Osteocyte (in vitro differentiated cells): ENCODE measurements around the gene RAB40A. TPM values are rescaled to one million over a fixed set of nuclear protein-coding genes. Genes with fewer than 3 reads are reported as not detected.

ENCODE experiments used
- DNase-seq: peaks from one replicate; pipeline ENCODE4 v3.0.0; 2021; ENCODE audit warnings: mixed read lengths; ENCODE audit not compliant: unreplicated experiment; ENCODE audit errors: extremely low spot score
- H3K27ac Mint-ChIP-seq: one replicate; pipeline ENCODE4 v1.8.0; 2021; ENCODE audit warnings: mild to moderate bottlenecking, mixed read lengths; ENCODE audit not compliant: unreplicated experiment
- H3K27me3 Mint-ChIP-seq: one replicate; pipeline ENCODE4 v1.8.0; 2021; ENCODE audit warnings: mixed read lengths; ENCODE audit not compliant: unreplicated experiment
- H3K36me3 Mint-ChIP-seq: one replicate; pipeline ENCODE4 v1.8.0; 2021; ENCODE audit warnings: mixed read lengths; ENCODE audit not compliant: unreplicated experiment
- H3K4me1 Mint-ChIP-seq: one replicate; pipeline ENCODE4 v1.8.0; 2021; ENCODE audit warnings: mixed read lengths; ENCODE audit not compliant: unreplicated experiment
- H3K4me3 Mint-ChIP-seq: one replicate; pipeline ENCODE4 v1.8.0; 2021; ENCODE audit warnings: mild to moderate bottlenecking, moderate library complexity, mixed read lengths; ENCODE audit not compliant: unreplicated experiment
- H3K9me3 Mint-ChIP-seq: one replicate; pipeline ENCODE4 v1.8.0; 2021; ENCODE audit warnings: mixed read lengths; ENCODE audit not compliant: unreplicated experiment
- CTCF ChIP-seq: fragments of 200-600 bp; sonication (generic); IDR thresholded peaks from 2 replicates; pipeline ENCODE4 v1.5.0; 2021; ENCODE audit warnings: antibody characterized with exemption, mild to moderate bottlenecking, moderate library complexity
- long read RNA-seq: library from polyadenylated mRNA; unstranded; transcript quantifications from one replicate; pipeline ENCODE4 v2.0.0, GENCODE V29; 2021
- total RNA-seq: library from RNA; stranded (reverse); gene quantifications from 2 replicates; pipeline ENCODE4 v1.2.1, GENCODE V29; 2021

The RAB40A gene
- 0.24 and 0.68 TPM in 2 replicates for total RNA-seq
- long read RNA-seq: 0 reads

- Mint-ChIP-seq H3K9me3 (no peaks in the 10 kb centered on the region), H3K27ac (no peak within 1 kb of the TSS), H3K4me3 (no peak within 1 kb of the TSS), H3K4me1 (peaks cover 21% of the 10 kb centered on the region), H3K36me3 (no peaks in the 10 kb centered on the region), H3K27me3 (no peaks in the 10 kb centered on the region)
- no peak for DNase-seq
- no peak for TF ChIP-seq CTCF
Observed at GRCh38 chrX:103519389-103519788, at the start of gene RAB40A. TSS of gene RAB40A (minus strand) at chrX:103519489. CDS start at chrX:103500756, 18,733 bp downstream.

GRCh38 chrX:103565752-103566151 lies 46.5 kb upstream of the RAB40A start:
- no peak overlapping the region for H3K27ac Mint-ChIP-seq
- H3K4me3 Mint-ChIP-seq: no peak overlapping the region
- no peaks in the 10 kb centered on the region for H3K36me3 Mint-ChIP-seq
- no peak for DNase-seq
- H3K27me3 Mint-ChIP-seq: no peaks in the 10 kb centered on the region
- no peaks in the 10 kb centered on the region for H3K4me1 Mint-ChIP-seq
- H3K9me3 Mint-ChIP-seq: no peaks in the 10 kb centered on the region
- no peak for TF ChIP-seq CTCF

GRCh38 chrX:103565197-103565596 lies 45.9 kb upstream of the RAB40A start:
- H3K27ac Mint-ChIP-seq: no peak overlapping the region
- no peaks in the 10 kb centered on the region for H3K4me1 Mint-ChIP-seq
- no peak for DNase-seq
- H3K4me3 Mint-ChIP-seq: no peak overlapping the region
- H3K36me3 Mint-ChIP-seq: no peaks in the 10 kb centered on the region
- H3K27me3 Mint-ChIP-seq: no peaks in the 10 kb centered on the region
- TF ChIP-seq CTCF: no peak
- H3K9me3 Mint-ChIP-seq: no peaks in the 10 kb centered on the region

GRCh38 chrX:103562801-103563200 lies 43.5 kb upstream of the RAB40A start:
- no peak for TF ChIP-seq CTCF
- Mint-ChIP-seq H3K27me3 (no peaks in the 10 kb centered on the region), H3K36me3 (no peaks in the 10 kb centered on the region), H3K27ac (no peak overlapping the region), H3K4me3 (no peak overlapping the region), H3K4me1 (no peaks in the 10 kb centered on the region), H3K9me3 (no peaks in the 10 kb centered on the region)
- DNase-seq: no peak

GRCh38 chrX:103560256-103560655 lies 41.0 kb upstream of the RAB40A start:
- Mint-ChIP-seq H3K4me3 (no peak overlapping the region), H3K27ac (no peak overlapping the region), H3K4me1 (no peaks in the 10 kb centered on the region), H3K27me3 (no peaks in the 10 kb centered on the region), H3K9me3 (no peaks in the 10 kb centered on the region), H3K36me3 (no peaks in the 10 kb centered on the region)
- no peak for TF ChIP-seq CTCF
- no peak for DNase-seq
